ENCODE measurements around the gene PCOLCE2.

GRCh38 chr3:142934887-142935269, 46.0 kb upstream of the PCOLCE2 start:
- TF ChIP-seq CTCF (IDR thresholded peaks at IDR 0.05), result no peak
- no peak for TF ChIP-seq EZH2 (IDR thresholded peaks at IDR 0.05)
